ENCODE measurements around the gene CDC6.

The CDC6 gene

DNA sequence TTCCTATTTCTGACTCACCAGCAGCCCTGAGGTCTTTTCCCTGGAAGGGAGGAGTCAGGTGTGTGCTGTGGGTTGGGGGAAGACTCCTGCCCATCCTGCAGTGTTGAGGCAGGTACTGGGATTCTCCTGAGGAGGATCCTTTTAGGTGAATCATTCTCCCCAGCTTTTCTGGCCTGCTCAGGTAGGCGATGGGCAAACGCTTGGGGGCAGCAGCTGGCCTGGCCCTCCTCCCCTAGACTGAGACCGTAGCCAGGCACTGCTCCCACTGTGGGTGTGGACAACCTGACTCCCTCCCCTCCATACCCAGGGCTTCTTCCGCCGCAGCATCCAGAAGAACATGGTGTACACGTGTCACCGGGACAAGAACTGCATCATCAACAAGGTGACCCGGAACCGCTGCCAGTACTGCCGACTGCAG, 61.8 kb downstream of the CDC6 start:
- TF ChIP-seq, protein P1, sequence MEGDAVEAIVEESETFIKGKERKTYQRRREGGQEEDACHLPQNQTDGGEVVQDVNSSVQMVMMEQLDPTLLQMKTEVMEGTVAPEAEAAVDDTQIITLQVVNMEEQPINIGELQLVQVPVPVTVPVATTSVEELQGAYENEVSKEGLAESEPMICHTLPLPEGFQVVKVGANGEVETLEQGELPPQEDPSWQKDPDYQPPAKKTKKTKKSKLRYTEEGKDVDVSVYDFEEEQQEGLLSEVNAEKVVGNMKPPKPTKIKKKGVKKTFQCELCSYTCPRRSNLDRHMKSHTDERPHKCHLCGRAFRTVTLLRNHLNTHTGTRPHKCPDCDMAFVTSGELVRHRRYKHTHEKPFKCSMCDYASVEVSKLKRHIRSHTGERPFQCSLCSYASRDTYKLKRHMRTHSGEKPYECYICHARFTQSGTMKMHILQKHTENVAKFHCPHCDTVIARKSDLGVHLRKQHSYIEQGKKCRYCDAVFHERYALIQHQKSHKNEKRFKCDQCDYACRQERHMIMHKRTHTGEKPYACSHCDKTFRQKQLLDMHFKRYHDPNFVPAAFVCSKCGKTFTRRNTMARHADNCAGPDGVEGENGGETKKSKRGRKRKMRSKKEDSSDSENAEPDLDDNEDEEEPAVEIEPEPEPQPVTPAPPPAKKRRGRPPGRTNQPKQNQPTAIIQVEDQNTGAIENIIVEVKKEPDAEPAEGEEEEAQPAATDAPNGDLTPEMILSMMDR (IDR thresholded peaks at IDR 0.05; ENCODE audit: extremely low read depth, missing control alignments), result no peak
- DNase-seq (ENCODE audit: low spot score), result no peak

DNA sequence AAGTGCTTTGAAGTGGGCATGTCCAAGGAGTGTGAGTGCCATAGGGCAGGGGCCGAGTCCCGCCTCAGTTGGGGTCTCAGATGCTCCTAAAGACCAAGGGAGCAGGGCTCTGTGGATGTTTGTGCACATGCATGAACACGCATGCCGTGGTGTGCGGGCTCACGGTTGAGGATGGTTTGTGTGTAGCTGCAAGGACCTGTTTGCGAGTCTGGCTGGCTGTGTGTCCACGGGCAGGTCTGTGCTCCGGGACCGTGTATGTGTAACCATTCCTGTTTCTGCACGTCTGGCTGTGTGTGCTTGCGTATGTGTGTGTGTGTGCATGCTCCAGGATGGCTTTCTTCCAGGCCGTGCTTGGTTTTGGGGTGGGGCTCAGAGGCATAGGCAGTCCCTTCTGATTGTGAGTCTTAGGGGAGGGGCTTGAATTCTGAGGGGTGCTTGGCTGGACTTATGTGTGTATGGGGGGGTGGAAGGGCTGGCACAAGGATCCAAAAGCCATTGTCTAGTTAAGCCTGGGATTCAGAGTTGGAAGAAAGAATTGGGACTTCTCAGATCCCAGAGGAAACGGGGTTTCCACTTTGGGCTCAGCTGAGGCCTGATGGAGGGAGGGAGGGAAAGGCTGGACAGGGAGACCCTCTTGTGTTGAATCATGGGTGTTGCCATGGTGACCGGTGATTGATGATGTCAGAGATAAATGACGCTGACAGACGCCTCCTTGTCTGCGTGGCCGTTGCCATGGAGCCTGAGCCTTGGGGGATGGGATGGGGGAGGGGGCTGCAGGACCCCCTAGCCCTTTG, 62.4 kb downstream of the CDC6 start:
- TF ChIP-seq, protein P1 (IDR thresholded peaks at IDR 0.05; ENCODE audit: extremely low read depth, missing control alignments), result no peak
- no peak for DNase-seq (ENCODE audit: low spot score)

DNA sequence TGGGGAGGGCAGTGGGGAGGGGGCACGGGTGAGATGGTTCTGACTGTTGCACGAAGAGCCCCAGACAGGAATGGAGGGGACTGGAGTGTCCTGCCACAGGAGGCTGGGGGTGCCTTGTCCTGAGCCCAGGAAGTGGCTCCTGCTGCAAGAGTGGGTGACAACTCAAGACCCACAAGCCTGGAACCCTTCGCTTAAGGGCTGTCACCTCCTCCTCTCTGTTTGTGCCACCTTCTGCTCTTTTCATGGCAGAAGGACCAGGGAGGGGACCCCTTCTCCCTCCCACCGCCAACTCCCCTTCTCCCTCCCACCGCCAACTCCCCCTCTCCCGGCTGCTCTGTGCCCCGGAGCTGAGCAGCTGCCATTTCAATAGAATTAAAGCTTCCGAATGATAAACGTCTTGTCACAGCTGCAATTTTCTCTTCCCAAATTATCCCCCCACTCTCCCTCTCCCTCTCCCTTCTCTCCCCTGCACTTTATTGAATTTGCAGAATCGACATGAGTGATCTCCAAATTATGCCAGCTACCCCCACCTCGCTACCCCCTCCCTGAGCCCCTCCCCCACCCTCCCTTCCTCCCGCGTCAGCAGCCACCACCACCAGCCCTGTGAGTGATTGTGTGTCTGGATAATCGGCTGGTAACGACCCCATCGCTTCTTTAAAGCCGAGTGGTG, 63.1 kb downstream of the CDC6 start:
- TF ChIP-seq, protein P1 (IDR thresholded peaks at IDR 0.05; ENCODE audit: extremely low read depth, missing control alignments), result no peak
- no peak for DNase-seq (ENCODE audit: low spot score)

DNA sequence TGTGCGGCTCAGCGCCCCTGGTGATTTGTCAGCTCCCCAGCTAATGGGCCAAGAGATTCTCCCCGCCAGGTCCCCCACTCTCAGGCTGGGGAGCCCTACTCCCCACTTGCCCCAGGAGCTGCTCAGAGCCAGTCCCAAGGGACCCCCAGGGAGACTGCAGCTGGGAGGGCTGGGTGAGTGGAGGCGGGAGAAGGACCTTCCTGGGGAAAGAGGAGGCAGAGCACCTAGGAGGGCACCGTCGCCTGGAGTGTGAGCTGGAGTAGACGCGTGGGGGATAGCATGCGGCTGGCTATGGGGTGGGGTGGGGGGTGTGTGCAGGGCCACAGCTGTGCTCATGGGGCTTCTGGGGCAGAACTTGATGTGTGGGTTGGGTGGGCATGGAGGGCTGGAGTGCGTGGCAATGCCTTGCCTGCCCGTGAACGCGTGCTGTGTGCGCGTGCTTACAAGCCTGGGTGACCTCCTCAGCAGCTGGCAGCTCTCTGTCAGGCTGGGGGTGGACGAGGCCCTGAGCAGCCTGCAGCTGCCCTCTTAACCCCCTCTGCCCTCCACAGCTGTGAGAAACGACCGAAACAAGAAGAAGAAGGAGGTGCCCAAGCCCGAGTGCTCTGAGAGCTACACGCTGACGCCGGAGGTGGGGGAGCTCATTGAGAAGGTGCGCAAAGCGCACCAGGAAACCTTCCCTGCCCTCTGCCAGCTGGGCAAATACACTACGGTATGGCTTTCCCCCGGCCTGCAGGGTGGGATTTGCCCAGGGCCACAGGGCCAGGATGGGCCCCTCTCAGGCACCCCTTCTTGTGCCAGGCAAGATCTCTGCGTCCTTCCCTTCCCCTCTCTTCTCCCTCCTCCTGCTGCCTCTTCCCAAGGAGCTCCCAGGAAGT, 63.9 kb downstream of the CDC6 start:
- no peak for DNase-seq (ENCODE audit: low spot score)
- TF ChIP-seq, protein P1 (IDR thresholded peaks at IDR 0.05; ENCODE audit: extremely low read depth, missing control alignments), result no peak

DNA sequence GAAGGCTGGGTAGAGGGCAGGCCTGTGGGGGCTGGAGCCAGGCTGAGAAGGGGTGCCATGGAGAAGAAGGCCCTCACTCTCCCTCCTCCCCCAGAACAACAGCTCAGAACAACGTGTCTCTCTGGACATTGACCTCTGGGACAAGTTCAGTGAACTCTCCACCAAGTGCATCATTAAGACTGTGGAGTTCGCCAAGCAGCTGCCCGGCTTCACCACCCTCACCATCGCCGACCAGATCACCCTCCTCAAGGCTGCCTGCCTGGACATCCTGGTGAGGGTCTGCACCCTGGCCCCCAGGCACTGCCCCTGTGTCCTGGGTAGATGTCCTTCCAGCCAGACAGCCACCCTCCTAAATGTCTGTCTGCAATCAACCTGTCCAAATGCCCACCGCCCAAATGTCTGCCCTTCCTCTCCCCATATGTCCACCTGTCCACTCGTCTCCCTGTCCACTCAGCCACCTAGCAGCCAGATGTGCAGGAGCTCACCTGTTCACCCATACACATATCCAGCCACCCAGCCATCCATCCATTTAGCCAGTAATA, 64.6 kb downstream of the CDC6 start:
- DNase-seq (ENCODE audit: low spot score), result no peak
- TF ChIP-seq, protein P1 (IDR thresholded peaks at IDR 0.05; ENCODE audit: extremely low read depth, missing control alignments), result no peak

DNA sequence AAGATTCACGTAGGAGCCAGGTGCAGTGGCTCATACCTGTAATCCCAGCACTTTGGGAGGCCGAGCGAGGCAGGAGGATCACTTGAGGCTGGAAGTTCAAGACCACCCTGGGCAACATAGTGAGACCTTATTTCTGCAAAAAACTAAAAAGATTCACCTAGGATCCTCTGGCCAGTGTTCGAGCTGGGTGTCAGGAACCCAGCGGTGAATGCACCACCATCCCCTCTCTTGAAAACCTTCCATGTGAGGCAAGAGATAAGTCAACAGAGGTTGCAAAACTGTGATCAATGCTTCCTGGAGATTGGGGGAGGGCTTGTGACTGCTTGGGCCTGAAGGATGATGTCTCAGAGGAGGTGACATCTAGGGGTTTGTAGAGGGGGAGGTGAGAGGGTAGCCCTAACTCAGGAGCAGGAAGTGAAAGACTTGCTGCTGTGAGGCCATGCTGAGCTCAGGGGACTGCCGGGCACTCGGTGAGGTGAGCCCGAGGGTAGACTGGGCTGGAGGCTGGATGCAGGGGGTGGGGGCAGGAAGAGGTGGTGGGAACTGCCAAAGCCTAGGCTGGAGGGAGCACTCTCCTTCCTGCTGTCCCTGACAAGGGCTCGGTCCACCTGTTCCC, 65.2 kb downstream of the CDC6 start:
- DNase-seq (ENCODE audit: low spot score), result no peak
- TF ChIP-seq, protein P1 (IDR thresholded peaks at IDR 0.05; ENCODE audit: extremely low read depth, missing control alignments), result no peak
